HG03139 (cell line): ENCODE measurements around the gene TPBG.

Experiments
- ATAC-seq: cut with Tn5 transposase; IDR thresholded peaks from one replicate; pipeline ENCODE4 v1.9.1; 2021; ENCODE audit not compliant: unreplicated experiment

TPBG gene

GRCh38 chr6:82363428-82364086 is at the start of gene TPBG:
Gene TPBG (plus strand): TSS chr6:82363817. CDS start chr6:82364962, 1,145 bp downstream.
- ATAC-seq: no peak

- no peak for ATAC-seq
Observed at GRCh38 chr6:82322386-82322785, 41.2 kb upstream of the TPBG start.

- ATAC-seq: no peak
Observed at GRCh38 chr6:82329766-82330165, 33.9 kb upstream of the TPBG start.

GRCh38 chr6:82330171-82330804 is 33.3 kb upstream of the TPBG start:
- ATAC-seq: no peak

- ATAC-seq: no peak
Observed at GRCh38 chr6:82331031-82331773, 32.4 kb upstream of the TPBG start.

- no peak for ATAC-seq
Observed at GRCh38 chr6:82333781-82334180, 29.8 kb upstream of the TPBG start.

- no peak for ATAC-seq
Observed at GRCh38 chr6:82337688-82338257, 25.8 kb upstream of the TPBG start.

GRCh38 chr6:82348130-82348529 is 15.5 kb upstream of the TPBG start:
- no peak for ATAC-seq

GRCh38 chr6:82353848-82354247 is 9.8 kb upstream of the TPBG start:
- ATAC-seq: no peak

GRCh38 chr6:82360552-82360951 is 3.1 kb upstream of the TPBG start:
- no peak for ATAC-seq

- ATAC-seq: no peak
Observed at GRCh38 chr6:82361631-82362030, 2.0 kb upstream of the TPBG start.

GRCh38 chr6:82362144-82362543 is 1.5 kb upstream of the TPBG start:
- no peak for ATAC-seq

- no peak for ATAC-seq
Observed at GRCh38 chr6:82362878-82363427, 664 bp upstream of the TPBG start.

- ATAC-seq: no peak
Observed at GRCh38 chr6:82364087-82365015, 734 bp downstream of the TPBG start.

GRCh38 chr6:82365016-82365795 is 1.6 kb downstream of the TPBG start:
- no peak for ATAC-seq

- no peak for ATAC-seq
Observed at GRCh38 chr6:82367704-82368103, 4.1 kb downstream of the TPBG start.

GRCh38 chr6:82370788-82371187 is 7.2 kb downstream of the TPBG start:
- ATAC-seq: no peak

- ATAC-seq: no peak
Observed at GRCh38 chr6:82371799-82372546, 8.4 kb downstream of the TPBG start.

GRCh38 chr6:82372656-82373055 is 9.0 kb downstream of the TPBG start:
- no peak for ATAC-seq
